Activated CD4-positive, alpha-beta T cell treated with anti-CD3 and anti-CD28 coated beads for 48 hours (primary cell): ENCODE data around the gene INAFM2.

ENCODE experiments used
- DNase-seq: peaks from one replicate; pipeline ENCODE4 v3.0.0-alpha.2; 2020

INAFM2 gene

GRCh38 chr15:40307421-40308211 is 15.9 kb upstream of the INAFM2 start, which contains the start of gene PLCB2:
Gene PLCB2 (minus strand): TSS chr15:40307935. CDS start chr15:40307672, 263 bp downstream.
- DNase-seq, result peak; percentile 77

GRCh38 chr15:40309344-40309862 is 14.1 kb upstream of the INAFM2 start:
- no peak for DNase-seq

- DNase-seq, result peak; percentile 78
Observed at GRCh38 chr15:40310001-40310959, 13.2 kb upstream of the INAFM2 start.

- DNase-seq, result no peak
Observed at GRCh38 chr15:40310993-40311392, 12.5 kb upstream of the INAFM2 start.

GRCh38 chr15:40312370-40313158 is 10.9 kb upstream of the INAFM2 start:
- no peak for DNase-seq

- peak; percentile 41 for DNase-seq
Observed at GRCh38 chr15:40313531-40314398, 9.7 kb upstream of the INAFM2 start.

- no peak for DNase-seq
Observed at GRCh38 chr15:40314723-40315276, 8.7 kb upstream of the INAFM2 start.

GRCh38 chr15:40316931-40317330 is 6.6 kb upstream of the INAFM2 start:
- no peak for DNase-seq

- DNase-seq, result no peak
Observed at GRCh38 chr15:40317580-40317979, 5.9 kb upstream of the INAFM2 start.

GRCh38 chr15:40320409-40320808 is 3.1 kb upstream of the INAFM2 start:
- no peak for DNase-seq

GRCh38 chr15:40320931-40321371 is 2.5 kb upstream of the INAFM2 start:
- peak; percentile 69 for DNase-seq

GRCh38 chr15:40322531-40323238 is 807 bp upstream of the INAFM2 start:
- DNase-seq, result no peak

GRCh38 chr15:40323953-40324937 is 753 bp downstream of the INAFM2 start:
- peak; percentile 45 for DNase-seq

- DNase-seq, result no peak
Observed at GRCh38 chr15:40325188-40325587, 1.7 kb downstream of the INAFM2 start.

- DNase-seq, result no peak
Observed at GRCh38 chr15:40325700-40326099, 2.2 kb downstream of the INAFM2 start.

GRCh38 chr15:40327457-40327856 is 4.0 kb downstream of the INAFM2 start:
- DNase-seq, result no peak

- no peak for DNase-seq
Observed at GRCh38 chr15:40328176-40328575, 4.7 kb downstream of the INAFM2 start.

GRCh38 chr15:40328751-40329150 is 5.3 kb downstream of the INAFM2 start:
- no peak for DNase-seq

GRCh38 chr15:40329804-40330203 is 6.3 kb downstream of the INAFM2 start:
- no peak for DNase-seq
